SHP77 treated with DMSO at 0.1 percent for 48 hours (cell line): ENCODE measurements around the gene RSBN1.
"Not testable (repeated sequence)": the region's sequence is repeated elsewhere in the genome, so short reads cannot be mapped to it uniquely, and the experiment has no call there.

Experiments
- DNase-seq: peaks from one replicate; lab custom pipeline; 2025; lab: John Stamatoyannopoulos, UW

The RSBN1 gene

DNA sequence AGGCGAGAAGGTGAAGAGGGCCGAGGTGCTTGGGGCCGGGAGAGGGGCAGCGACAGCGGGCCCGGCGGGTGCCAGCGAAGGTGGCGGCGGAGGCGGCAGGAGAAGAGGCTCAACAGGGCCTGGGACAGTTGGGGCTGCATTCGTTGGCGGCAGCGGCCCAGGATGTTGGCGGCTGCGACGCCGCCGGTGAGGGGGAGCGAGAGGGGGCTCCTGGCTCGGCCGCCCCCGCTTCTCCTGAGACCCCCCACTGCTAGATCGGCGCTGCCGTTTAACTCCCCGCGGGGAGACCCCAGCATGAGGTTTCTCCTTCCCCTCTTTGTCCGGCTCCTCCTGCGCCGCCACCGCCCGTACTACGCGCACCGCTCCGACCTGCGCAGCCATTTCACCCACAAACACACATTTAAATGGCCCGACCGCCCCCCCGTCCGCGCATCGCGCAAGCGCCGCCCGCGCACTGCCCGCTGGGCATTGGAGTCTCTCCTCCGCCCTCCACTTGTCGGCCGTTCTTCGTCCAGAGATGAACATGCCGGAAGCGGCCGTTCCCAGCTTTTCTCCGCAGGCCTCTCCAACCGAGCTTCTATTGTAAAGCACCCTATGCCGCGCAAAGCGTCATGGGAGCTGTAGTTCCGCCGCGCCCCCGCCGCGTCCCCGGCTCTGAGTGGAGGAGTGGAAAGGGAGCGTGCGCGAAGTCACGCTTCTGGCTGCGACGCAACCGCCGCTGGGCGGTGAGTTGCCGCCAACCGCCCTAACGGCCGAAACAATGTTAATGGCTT is at the start of gene RSBN1:
TSS of gene RSBN1 (minus strand) at position 589 of the 773 bp plus-strand sequence. CDS start at position 525, 64 bp downstream.
- DNase-seq, result peak; percentile 97

DNA sequence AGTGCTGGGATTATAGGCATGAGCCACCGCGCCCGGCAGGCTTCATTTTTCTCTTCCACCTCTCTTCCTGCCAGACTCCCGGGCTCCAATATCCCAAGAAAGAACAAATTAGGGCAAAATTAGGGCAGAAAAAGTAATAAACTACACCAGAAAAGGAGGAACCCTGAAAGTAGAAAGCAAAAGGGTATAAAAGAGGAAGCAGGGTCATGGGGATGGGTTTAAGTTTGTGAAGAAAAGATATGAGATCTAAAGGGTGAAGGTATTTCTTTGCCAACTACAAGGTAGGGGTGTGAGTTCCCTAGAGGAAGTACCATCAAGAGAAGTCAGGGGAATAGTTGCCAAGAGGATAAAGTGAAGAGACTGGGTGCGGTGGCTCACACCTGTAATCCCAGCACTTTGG is 49.4 kb upstream of the RSBN1 start:
- no peak for DNase-seq

DNA sequence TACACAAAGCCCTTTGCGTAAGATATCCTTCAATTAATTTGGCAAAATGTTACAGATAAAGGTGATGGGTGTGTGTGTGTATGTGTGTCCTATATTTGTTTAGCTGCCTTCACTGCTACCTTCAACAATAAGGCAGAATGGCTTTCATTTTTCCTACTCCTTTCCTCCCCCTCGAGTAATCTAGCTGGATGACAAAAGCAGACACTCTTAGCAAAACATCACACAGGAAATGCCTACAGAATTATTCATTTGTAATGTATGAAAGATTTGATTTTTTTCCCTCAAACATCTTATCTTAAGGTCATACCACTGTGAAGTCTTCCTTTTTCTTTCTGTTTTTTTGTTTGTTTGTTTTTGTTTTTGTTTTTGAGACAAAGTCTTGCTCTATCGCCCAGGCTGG is 48.6 kb upstream of the RSBN1 start:
- DNase-seq, result no peak

DNA sequence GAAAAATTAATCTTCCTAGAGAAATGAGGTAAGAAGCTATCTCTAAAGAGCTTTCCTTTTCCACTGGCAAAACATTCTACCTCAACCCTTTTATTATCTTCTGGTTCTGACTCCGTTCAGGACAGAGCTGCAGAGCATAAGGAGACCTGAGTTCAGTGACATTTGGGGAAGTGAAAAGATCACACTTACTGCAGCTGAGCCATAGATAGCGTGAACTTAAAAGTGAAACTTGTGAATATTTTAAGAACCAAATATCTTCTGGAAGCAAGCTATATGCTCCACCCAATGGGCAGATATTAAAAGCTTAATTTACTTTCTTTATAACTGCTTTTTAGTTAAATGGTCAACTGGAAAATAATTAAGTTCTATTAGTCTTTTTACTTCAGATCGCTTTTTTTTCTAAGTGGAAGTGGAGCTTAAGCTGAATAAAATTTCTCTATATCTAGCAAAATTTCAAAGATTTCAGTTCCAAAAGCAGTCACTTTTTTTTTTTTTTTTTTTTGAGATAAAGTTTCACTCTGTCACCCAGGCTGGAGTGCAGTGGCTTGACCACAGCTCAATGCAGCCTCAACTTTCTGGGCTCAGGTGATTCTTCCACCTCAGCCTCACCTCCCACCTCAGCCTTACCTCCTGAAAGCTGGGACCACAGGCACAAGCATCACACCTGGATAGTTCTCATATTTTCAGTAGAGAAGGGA is 47.4 kb upstream of the RSBN1 start:
- DNase-seq, result no peak

DNA sequence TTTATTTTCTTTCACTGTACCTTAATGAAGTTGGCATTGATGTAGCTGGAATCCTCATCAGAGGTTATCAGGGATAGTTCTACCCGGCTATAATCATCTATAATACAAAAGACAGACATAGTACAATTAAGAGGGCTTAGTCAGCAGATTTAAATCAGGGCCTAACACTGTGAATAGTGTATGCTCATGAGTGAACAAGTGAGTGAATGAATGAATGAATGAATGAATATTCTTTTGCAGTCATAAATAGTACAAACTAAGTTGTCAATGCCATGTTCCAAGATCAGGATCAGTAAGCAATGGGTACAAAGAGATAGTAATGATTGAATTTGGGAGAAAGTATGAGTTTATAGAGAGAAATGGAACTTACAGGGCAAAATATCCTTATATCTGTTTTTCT is 46.7 kb upstream of the RSBN1 start:
- no peak for DNase-seq

DNA sequence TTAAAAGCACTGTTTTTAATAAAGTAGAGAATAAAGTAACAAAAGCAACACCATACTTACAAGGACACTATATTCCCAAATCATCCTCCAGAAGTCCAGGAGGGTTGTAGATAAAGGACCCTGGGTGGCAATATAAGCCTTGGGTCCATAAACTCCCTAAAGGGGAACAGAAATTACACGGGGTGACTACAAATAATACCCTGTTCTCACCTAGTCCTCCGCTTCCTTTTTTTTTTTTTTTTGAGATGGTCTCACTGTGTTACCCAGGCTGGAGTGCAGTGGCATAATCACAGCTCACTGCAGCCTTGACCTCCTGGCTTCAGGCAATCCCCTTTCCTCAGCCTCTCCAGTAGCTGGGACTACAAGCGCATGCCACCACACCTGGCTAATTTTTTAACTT is 46.1 kb upstream of the RSBN1 start:
- no peak for DNase-seq

DNA sequence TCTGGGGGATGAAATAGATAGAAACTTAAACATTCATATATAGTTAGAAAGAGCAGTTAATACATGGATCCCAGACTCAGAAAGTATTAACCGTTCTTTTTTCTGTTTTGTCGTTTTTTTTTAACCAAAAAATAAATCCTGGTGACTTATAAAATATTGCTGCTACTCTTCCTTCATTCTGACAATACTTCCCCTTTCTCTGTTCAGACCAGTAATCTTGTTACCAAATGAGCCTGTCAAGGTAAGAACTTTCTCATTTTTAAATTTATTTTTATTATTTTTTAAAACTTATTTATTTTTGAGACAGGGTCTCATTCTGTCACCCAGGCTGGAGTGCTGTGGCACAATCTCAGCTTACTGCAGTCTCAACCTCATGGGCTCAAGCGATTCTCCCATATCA is 45.5 kb upstream of the RSBN1 start:
- DNase-seq, result no peak

DNA sequence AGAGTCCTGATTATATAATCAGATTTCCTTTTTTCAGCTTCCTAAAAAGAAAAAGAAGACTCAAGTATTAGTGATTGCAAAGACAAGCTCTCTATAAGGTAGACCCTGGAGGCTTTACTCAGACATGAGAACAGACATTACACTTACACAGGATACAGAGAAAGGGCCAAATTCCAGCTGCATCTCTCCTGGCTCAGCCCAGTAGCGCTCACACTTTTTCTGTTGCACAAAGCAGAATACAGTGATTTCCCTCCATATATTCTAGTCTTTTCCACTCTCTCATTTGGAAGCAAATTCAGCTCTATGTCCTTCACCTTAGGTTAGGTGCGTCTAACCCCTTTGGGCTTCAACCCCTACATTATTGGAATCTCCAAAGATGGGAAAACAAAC is 44.1 kb upstream of the RSBN1 start:
- no peak for DNase-seq

DNA sequence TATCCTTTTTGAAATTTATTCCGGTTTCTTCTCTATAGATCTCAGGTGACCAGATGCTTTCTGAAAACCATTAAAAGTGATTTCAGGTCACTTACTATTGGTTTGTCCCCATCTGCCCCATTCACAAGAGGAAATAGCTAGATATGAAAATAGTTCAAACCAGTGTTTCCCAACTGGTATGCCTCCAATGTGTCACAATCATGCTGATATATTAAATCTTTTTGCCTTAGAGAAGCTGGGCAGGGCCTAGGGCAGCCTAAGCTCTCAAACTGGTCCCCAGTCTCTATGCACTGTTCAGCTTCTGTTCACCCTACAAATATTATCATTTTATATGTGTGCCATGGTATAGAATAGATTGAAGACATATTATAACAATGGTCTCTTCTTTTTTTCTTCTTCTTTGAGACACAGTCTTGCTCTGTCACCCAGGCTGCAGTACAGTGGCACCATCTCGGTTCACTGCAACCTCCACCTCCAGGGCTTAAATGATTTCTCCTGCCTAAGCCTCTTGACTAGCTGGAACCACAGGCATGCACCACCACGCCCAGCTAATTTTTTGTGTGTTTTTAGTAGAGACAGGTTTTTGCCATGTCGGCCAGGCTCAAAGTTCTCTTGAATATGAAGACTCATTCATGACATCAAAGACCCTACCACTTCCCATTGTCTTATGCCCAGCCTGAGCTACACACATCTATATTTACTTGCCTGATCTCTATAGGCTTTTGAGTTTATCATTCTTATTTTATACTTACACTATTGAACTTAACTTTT is 43.5 kb upstream of the RSBN1 start:
- no peak for DNase-seq

DNA sequence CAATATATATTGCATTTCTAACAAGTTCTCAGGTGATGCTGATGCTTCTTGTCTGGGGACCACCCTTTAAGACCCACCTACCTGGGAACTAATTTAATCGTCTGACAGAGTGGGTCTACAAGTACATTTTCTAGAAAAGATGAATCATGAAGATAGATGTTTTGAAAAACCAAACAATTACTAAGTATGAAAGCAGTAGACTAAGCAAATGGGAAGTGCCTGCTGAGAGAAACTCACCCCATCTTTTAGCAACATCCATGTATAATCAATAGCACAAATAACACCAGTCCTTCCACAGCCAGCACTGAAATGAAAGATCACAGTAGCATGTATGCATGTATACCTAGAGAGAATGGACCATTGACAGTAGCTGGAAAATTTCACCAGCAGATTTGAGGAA is 42.0 kb upstream of the RSBN1 start:
- DNase-seq, result no peak

DNA sequence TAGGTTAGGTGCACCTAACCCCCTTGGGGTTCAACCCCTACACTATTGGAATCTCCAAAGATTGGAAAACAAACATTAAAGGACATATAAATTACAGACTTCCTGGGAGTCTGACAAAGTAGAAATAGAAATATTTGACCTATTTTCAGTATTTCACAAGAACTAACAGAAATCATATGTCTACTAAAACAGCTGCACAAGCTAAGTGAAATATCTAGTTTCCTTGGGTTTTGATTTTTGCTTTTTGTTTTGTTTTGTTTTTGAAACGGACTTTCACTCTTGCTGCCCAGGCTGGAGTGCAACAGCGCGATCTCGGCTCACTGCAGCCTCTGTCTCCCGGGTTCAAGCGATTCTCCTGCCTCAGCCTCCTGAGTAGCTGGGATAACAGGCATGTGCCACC is 40.4 kb upstream of the RSBN1 start:
- DNase-seq, result not testable (repeated sequence)

DNA sequence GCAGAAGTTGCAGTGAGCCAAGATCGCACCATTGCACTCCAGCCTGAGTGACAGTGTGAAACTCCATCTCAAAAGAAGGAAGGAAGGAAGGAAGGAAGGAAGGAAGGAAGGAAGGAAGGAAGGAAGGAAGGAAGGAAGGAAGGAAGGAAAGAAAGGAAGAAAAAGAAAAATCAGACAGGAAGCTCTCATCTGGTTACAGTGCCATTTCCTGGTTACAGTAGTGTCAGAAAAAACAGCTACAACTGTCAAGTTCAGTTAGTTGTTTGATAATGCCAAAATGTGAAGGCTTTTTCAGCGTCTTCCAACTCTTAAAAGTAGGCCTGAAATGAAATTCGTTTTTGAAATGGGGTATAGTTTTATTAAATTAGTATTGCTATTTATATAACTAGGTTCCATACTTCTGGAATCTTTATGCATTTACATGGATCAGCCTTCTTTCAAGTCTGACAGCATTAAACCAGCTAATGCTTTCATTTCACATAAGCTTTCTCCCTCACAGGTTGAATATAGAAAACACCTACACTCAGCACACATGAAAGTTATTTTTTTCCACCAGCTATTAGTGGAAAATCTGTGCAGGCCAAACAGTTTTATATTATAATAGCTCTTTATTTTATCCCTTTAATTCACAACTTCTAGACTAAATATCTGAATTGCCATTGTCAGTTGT is 38.0 kb upstream of the RSBN1 start:
- no peak for DNase-seq

DNA sequence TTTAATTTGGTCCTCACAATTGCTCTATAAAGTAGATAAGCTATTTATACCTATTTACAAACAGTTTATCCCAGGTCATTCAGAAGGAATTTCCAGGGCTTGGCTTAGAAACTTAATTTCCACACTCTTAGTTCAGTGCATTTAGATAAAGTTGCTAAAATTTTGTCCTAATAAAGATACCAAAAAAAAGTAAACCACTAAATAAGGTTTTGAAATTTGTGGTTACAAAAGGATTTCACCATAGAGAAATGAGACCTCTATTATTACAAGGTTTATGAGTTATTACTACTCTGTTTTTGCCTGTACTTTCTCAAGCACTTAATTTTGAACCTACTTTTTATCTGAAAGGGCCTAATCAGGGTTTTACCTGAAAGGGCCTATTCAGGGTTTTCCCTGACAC is 36.8 kb upstream of the RSBN1 start:
- DNase-seq, result no peak

DNA sequence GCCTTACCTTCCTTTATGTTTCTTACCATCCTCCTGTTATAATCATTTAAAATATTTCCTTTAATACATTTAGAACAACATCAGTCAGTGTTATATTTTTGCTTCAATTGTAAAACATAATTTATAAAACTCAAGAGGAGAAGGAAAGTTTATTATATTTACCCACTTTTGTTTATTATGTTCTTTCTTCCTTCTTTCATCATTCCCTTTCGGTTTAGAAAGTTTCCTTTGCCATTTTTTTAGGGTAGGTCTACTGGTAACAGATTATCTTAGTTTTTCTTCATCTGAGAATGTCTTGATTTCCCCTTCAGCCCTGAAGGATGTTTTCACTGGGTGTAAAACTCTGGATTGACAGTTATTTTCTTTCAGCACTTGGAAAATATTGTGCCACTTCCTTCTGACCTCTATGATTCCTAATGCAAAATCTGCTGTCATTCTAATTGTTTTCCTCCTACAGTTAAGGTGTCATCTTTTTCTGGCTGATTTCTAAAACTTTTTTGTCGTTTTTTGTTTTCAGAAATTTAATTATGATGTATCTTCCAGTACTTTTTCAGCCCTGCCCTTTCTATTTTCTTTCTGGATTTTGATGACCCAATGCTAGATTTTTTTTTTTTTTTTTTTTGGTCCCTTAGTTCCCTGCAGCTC is 34.2 kb upstream of the RSBN1 start:
- DNase-seq, result no peak

DNA sequence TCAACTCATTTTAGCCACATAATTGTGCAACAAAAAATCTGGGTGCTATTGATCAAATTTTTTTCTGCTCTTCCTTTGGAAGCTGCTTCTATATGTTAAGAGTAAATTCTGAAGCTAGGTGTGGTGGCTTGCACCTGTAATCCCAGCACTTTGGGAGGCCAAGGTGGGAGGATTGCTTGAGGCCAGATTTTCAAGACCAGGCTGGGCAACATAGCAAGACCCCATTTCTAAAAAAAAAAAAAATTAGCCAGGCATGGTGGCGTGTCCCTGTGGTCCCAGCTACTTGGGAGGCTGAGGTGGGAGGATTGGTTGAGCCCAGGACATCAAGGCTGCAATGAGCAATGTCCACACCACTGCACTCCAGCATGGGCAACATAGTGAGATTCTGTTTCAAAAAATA is 24.3 kb upstream of the RSBN1 start:
- DNase-seq, result no peak

DNA sequence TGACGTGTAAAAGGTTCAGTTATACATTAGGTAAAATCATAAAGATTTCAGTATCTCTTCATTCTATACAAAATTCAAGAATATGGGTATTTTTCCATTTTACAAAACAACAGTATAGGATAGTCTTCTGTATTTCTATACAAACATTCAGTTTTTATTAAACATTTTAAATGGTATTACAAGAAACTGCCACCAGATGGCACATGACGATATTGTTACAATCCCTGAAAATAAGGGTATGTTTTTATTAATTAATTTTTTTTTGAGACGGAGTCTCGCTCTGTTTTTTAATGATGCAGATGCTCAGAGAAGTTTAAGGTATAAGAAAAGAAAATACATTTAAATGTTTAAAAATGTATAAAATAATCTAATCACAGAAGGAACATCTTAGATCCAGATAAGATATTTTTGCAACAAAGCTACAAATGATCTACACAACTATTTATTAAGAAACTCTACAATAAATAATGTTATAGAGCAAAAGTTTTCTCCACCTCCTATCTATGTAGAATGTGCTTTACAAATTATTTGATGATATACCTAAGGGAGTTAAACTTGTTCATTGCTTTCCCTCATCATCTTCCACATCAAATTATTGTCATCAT is 23.5 kb upstream of the RSBN1 start:
- DNase-seq, result peak; percentile 2

DNA sequence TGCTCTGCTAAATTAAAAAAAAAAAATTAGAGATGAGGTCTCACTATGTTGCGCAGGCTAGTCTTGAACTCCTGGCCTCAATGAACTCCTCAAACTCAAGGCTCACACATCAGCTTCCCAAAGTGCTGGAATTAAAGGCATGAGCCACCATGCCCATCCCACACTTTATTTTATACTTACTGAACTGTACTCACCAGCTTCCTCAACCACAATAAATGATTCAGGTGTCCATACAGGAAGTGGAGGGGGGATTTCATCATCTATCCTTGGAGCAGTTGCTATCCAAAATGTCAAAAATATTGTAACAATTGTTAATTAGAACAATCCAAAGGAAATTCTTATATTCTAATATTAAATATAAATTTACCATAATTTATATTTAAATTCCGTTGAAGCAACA is 22.4 kb upstream of the RSBN1 start:
- DNase-seq, result no peak

DNA sequence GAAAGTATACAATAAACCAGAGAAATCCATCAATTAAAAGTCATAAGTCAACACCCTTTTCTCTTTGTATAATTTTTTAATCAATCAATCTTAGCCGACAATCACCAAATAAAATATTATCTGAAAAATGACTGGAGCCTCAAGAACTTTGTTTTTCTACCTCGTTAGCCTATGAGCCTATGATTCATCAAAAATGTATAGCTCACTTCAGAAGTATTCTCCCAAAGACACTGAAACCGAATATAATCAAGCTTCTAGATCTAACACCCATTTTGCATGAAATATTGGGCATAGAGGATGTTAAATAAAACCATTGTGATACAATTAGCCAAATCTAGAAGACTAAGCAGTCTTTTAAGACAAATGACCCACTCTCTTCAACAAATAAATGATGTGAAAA is 17.8 kb upstream of the RSBN1 start:
- DNase-seq, result no peak

DNA sequence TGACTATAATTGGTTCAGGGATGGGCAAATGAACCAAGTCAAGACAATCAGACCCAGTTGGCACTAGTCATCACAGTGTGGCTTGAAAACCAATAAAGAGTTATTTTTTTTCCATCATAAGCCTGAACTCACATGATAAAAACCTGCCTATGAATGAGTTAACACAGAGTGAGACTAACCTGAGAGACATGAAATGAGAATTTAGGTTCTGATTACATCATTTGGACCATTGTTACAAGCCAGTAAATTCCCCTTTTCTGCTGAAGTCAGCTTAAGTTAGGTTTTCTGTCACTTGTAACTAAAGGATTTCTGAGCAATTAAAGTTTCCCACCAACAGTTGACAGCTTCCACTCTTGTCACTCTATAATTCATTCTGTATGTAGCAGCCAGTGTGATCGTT is 9.6 kb upstream of the RSBN1 start:
- no peak for DNase-seq

DNA sequence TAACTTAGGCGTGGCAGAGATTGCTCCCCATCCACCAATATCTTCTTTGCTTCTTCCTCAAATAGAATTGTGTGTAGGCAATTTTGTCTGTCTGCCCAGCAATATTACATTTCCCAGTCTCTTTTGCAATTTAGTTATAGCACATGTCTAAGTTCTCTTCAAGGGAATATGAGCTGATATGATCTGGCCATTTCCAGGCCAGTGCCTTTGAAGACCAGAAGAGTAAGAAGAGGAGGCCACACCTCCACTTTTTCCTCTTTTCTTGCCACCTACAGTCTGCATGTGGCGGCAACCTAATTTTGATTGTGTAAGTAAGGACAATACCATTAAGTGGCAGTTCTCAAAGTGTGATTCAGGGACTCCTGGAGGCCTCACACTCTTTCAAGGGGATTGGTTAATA is 6.3 kb upstream of the RSBN1 start:
- no peak for DNase-seq

DNA sequence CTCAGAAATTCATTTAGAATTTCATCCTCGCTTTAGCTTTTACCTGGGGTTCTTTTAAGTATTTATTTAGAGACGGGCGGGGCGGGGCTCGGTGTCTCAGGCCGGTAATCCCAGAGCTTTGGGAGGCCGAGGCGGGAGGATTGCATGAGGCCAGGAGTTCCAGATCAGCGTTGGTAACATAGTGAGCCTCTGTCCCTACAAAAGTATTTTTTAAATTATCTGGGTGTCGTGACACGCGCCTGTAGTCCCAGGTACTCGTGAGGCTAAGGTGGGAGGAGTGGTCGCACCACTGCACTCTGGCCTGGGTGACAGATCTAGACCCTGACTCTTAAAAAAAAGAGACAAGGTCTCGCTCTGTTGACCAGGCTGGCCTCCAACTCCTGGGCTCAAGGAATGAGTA is 942 bp upstream of the RSBN1 start:
- DNase-seq, result no peak
